Breast epithelium (tissue), 3 donors: ENCODE measurements around the gene ATP8B1.

ENCODE experiments used
- CTCF ChIP-seq, 3 donors: fragments of 450-650 bp; IDR thresholded peaks; one replicate each; pipeline ENCODE4 v1.5.1; 2016 to 2017; ENCODE audit warnings: antibody characterized with exemption in 3 of 3, mild to moderate bottlenecking in 3 of 3, moderate library complexity in 3 of 3
- POLR2A ChIP-seq: fragments of 450-650 bp; IDR thresholded peaks from one replicate; pipeline ENCODE4 v1.6.1; 2016; ENCODE audit warnings: antibody characterized with exemption, mild to moderate bottlenecking, moderate library complexity

- TF ChIP-seq CTCF (IDR thresholded peaks at IDR 0.05) (no peak), POLR2A (no peak)
Observed at GRCh38 chr18:57776354-57776753, 26.8 kb downstream of the ATP8B1 start.
